NCI-H2171 treated with DMSO at 0.1 percent for 48 hours (cell line): ENCODE data around the gene PCSK6.

Experiments used
- DNase-seq: peaks from one replicate; lab custom pipeline; 2025; lab: John Stamatoyannopoulos, UW

Gene PCSK6

GRCh38 chr15:101489599-101490407 lies at the start of gene PCSK6:
TSS of gene PCSK6 (minus strand) at chr15:101489707. CDS start at chr15:101489670, 37 bp downstream.
- DNase-seq = peak; percentile 22

- DNase-seq = no peak
Observed at GRCh38 chr15:101538996-101539395, 49.5 kb upstream of the PCSK6 start.

DNA sequence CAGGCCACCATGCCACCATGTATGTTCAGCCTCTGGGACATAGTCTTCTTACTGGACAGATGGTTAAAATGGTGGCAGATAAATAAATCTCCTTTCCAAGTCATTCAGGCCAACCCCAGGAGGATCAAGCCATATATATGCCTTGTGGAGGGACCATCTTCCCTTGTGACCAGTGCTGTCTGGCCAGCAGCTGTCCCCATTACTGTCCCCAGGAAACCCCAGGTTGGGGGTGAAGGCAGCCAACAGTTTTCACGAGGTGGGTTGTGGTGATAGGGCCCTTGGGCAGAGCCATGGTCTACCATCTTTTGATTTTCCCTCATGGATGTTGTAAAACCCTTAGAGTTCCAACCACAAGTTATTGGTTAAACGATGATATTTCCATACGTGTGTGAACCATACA lies 48.7 kb upstream of the PCSK6 start:
- DNase-seq = no peak

DNA sequence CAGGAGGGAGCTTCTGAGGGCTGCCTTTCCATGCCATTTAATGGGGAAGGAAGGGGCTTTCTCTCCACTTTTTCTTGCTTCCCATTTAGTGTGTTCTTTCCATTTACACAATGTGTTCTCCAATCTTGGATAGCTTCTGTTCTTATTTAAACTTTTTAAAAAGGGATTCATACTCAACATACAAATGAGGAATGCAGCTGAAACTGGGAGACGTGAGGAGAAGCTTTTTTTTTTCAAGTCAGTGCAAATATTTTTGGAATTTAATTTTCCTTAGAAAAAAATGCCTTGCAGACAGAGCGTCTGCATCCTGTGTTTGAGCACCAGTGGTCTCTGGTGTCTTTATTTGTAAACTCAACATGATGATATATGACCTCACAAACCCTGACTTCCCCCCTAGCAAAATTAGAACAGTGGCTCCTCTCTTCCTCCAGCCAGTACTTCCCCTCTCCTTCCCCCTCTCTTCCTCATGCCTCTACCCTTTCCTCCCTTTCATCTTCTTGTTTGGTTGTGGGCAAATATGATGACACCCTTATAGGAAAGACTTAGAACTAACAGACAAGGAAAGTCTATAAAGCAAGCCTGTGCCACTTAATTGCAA lies 48.1 kb upstream of the PCSK6 start:
- DNase-seq = no peak

GRCh38 chr15:101536875-101537405 lies 47.4 kb upstream of the PCSK6 start:
- DNase-seq = no peak

- no peak for DNase-seq
Observed at GRCh38 chr15:101536166-101536874, 46.8 kb upstream of the PCSK6 start.

GRCh38 chr15:101535170-101535902 lies 45.8 kb upstream of the PCSK6 start:
- DNase-seq = no peak

GRCh38 chr15:101534376-101534970 lies 45.0 kb upstream of the PCSK6 start:
- DNase-seq = no peak

DNA sequence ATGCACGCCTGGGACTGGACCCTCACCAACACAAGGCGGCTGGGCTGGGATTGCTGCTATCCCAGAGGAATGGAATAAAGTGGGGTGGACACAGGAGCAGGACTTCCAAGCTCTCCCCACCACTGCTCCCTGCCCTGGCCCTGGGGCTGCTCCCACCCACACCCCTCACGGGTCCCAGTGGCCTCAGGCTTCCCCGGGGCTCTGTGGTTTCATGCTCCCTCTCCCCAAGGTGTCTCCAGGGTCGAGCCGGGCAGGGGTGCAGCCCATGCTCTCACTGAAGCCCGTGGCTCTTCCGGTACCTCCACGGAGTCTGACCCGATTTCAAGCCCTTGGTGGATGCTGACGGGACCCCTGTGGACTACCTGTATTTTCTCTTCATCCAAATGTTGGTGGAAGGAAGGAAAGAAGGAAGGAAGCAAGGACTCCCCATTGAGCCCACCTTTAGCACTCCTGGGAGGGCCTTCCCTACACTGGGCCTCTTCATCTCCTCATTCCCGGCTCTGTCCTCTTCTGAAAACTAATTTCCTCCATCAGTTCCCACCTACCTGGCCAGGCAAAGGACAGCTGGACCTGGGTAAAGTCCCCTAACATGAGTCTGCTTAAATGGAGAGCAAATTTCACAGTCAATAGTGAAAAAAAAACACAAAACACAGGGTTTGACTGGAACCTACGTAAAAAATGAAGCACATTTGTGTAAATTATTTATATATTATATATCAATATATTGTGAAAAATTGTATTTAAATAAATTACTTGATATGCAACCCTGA lies 44.0 kb upstream of the PCSK6 start:
- DNase-seq = no peak

DNA sequence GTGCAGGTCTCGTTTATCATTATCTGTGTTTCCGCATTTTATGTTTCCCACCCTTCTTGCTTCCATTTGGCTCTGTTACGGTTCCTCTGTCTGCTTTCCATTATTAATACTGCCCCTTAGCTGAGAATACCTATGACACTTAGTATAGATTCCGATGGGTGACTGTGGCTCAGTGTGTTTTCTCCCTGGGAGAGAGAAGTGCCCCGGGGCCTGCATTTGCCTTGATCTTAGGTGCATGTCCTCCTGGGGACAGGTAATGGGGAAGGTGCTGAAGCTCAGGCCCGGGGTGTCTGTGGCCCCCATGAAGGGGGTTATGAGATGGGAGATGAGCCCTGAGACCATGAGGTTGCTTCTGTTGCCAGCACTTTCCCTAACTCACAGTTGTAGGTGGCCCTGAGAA lies 43.4 kb upstream of the PCSK6 start:
- DNase-seq = no peak

GRCh38 chr15:101531170-101531569 lies 41.7 kb upstream of the PCSK6 start:
- DNase-seq = no peak

GRCh38 chr15:101530224-101530958 lies 40.9 kb upstream of the PCSK6 start:
- no peak for DNase-seq

- no peak for DNase-seq
Observed at GRCh38 chr15:101528917-101529299, 39.4 kb upstream of the PCSK6 start.

DNA sequence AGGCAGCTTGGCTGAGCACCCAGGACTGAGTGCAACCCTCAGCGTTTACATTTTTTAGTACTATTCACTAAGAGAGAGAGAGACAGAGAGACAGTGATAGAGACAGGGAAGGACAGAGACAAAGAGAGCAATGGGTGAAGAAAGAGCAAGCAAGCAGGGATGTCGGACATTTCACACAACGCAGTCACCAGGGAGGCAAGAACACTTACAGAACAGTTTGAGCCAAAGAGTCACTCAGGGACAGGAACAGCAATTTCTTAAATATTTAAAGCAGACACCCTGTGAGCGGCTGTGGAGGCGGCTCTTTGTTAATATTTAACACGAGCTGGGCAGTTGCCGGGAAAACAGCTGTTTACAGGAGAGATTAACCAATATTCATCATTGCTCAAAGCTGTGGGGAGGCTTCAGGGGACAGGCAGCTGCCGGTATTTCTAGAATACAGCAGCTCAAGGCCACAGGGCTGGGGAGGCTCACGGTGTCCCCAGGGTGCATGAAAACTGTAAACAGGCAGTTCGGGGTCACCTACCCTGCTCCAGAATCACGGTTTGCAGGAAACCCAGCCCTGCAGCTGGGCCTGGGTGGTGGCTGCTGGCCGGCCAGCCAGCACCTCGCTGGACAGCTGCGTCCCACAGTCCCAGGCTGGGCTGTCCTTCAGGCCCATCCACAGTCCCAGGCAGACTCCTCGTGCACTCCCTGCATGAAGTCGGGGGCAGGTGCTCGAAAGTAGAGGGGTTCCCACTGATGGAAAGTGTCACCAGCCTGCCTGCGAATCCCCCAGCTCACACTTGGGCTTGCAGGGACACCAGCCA lies 38.8 kb upstream of the PCSK6 start:
- DNase-seq = no peak

DNA sequence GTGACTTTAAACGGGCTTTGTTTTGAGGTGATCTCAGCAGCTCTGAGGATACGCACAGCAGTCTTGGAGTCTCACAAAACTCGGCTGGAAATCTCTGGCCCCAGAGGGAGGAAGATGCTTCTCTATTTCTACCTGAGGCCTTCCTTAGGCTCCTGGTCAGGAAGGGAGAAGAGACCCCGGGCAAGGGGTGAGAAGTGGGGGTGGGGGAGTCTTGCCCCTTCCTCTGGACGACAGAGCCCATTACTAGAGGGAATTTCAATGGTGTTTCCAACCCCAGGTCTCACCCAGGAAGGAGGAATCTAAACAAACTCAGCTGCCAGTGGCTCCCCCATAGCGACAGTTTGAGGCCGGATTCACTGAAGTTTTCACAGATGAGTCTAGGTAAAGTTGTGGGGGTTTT lies 37.4 kb upstream of the PCSK6 start:
- no peak for DNase-seq

GRCh38 chr15:101526442-101526841 lies 36.9 kb upstream of the PCSK6 start:
- DNase-seq = no peak

DNA sequence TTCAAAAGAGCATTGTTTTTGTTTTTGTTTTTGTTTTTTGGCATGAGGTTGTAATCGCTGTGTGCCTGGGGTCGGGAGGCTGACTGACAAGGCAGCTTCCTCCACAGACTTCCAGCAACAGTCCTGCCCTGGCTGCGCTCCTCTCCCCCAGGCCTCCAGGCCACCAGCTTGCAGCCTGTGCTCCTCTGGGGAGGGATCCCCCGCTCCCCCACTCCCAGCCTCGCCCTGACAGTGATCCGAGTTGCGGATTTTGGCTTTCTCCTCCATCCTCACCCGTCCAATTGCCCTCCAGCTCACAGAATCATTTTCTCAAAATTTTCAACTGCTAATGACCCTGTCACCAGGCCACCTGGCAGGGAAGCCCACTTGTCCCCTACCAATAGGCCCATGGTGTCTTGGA lies 36.5 kb upstream of the PCSK6 start:
- no peak for DNase-seq

- DNase-seq = no peak
Observed at GRCh38 chr15:101525087-101525669, 35.7 kb upstream of the PCSK6 start.

- DNase-seq = no peak
Observed at GRCh38 chr15:101523560-101523940, 34.0 kb upstream of the PCSK6 start.
